Brain microvascular endothelial cell (primary cell): ENCODE data around the gene TBL1X.
"Not testable (repeated sequence)": the region's sequence is repeated elsewhere in the genome, so short reads cannot be mapped to it uniquely, and the experiment has no call there.

Experiments
- DNase-seq: peaks from one replicate; pipeline ENCODE4 v3.0.0-alpha.2; 2020
- H3K27ac ChIP-seq: fragments of 250-450 bp; sonication (Bioruptor Pico); 2 replicates; pipeline ENCODE4 v1.5.1; 2020; ENCODE audit warnings: mild to moderate bottlenecking, moderate library complexity
- H3K27me3 ChIP-seq: fragments of 250-450 bp; sonication (Bioruptor Pico); replicated peaks from 2 replicates; pipeline ENCODE4 v1.5.1; 2020; ENCODE audit warnings: mild to moderate bottlenecking
- H3K36me3 ChIP-seq: fragments of 250-450 bp; sonication (Bioruptor Pico); replicated peaks from 2 replicates; pipeline ENCODE4 v1.5.1; 2020; ENCODE audit warnings: mild to moderate bottlenecking
- H3K4me3 ChIP-seq: 2 replicates; pipeline ENCODE4 v1.5.1; 2011; ENCODE audit warnings: low read depth, mild to moderate bottlenecking, control low read depth, low read length, moderate library complexity
- CTCF ChIP-seq: IDR thresholded peaks from 2 replicates; pipeline ENCODE4 v1.5.1; 2011; ENCODE audit warnings: low read depth, mild to moderate bottlenecking, moderate library complexity, low read length, control low read depth, inconsistent platforms; ENCODE audit errors: missing control alignments
- in situ Hi-C: cut with HindIII; loops from 2 replicates; pipeline ENCODE4 v1.10.0; 2017; ENCODE audit warnings: low sequenced_read_pairs, low pct_ligation_motif_present

The TBL1X gene

GRCh38 chrX:9473708-9474107 lies 8.8 kb downstream of the TBL1X start:
- Histone ChIP-seq H3K36me3 (no peaks in the 10 kb centered on the region), H3K4me3 (no peak overlapping the region), H3K27ac (no peak overlapping the region), H3K27me3 (no peaks in the 10 kb centered on the region)
- no peak for DNase-seq
- no peak for TF ChIP-seq CTCF
- in situ Hi-C loops = no loop called here

- H3K4me3 ChIP-seq, H3K27me3 ChIP-seq, H3K27ac ChIP-seq, H3K36me3 ChIP-seq, in situ Hi-C loops, DNase-seq: not testable (repeated sequence)
Measured at GRCh38 chrX:9475417-9475816, 10.6 kb downstream of the TBL1X start.

- DNase-seq = no peak
- Histone ChIP-seq H3K36me3 (no peaks in the 10 kb centered on the region), H3K27ac (no peak overlapping the region), H3K27me3 (no peaks in the 10 kb centered on the region), H3K4me3 (no peak overlapping the region)
- TF ChIP-seq CTCF = no peak
- in situ Hi-C loops = no loop called here
Measured at GRCh38 chrX:9475984-9476383, 11.1 kb downstream of the TBL1X start.

- no peak for TF ChIP-seq CTCF
- in situ Hi-C loops = no loop called here
- no peak for DNase-seq
- Histone ChIP-seq H3K27me3 (no peaks in the 10 kb centered on the region), H3K27ac (no peak overlapping the region), H3K4me3 (no peak overlapping the region), H3K36me3 (no peaks in the 10 kb centered on the region)
Measured at GRCh38 chrX:9476810-9477575, 12.1 kb downstream of the TBL1X start.

GRCh38 chrX:9482408-9482807 lies 17.6 kb downstream of the TBL1X start:
- H3K27me3 ChIP-seq = no peaks in the 10 kb centered on the region
- DNase-seq = no peak
- in situ Hi-C loops = no loop called here
- H3K4me3 ChIP-seq = no peak overlapping the region
- no peak overlapping the region for H3K27ac ChIP-seq
- no peaks in the 10 kb centered on the region for H3K36me3 ChIP-seq
- no peak for TF ChIP-seq CTCF

GRCh38 chrX:9482837-9483236 lies 18.0 kb downstream of the TBL1X start:
- no peak for DNase-seq
- in situ Hi-C loops = no loop called here
- no peak for TF ChIP-seq CTCF
- Histone ChIP-seq H3K27ac (no peak overlapping the region), H3K4me3 (no peak overlapping the region), H3K27me3 (no peaks in the 10 kb centered on the region), H3K36me3 (no peaks in the 10 kb centered on the region)
